ENCODE measurements around the gene DNM3.

- no peak for TF ChIP-seq POLR2AphosphoS5 (IDR thresholded peaks at IDR 0.05; ENCODE audit: borderline replicate concordance, low read depth, low read length)
- TF ChIP-seq EZH2 (IDR thresholded peaks at IDR 0.05) = no peak
- no peak for TF ChIP-seq FOXP2 (optimal IDR thresholded peaks at IDR 0.05; ENCODE audit: control extremely low read depth, extremely low read length, insufficient read depth)
Observed at GRCh38 chr1:172269644-172270043, 428.3 kb downstream of the DNM3 start.

Measured in SK-N-MC (cell line).